ENCODE measurements around the gene TCF15. TPM values are rescaled to one million over a fixed set of nuclear protein-coding genes. Genes with fewer than 3 reads are reported as not detected.

Gene TCF15
- total and polyA plus RNA-seq, 2 of the 13 experiments (the other 11 are each of a cell fraction or from before 2014, with no cell fraction given) = not detected

GRCh38 chr20:635028-635892 is 25.2 kb upstream of the TCF15 start:
- H3K4me2 ChIP-seq (ENCODE audit: low read depth, low read length) = no peak overlapping the region
- H3K9me3 ChIP-seq (ENCODE audit: low read length) = no peaks in the 10 kb centered on the region
- no peak overlapping the region for H3K4me3 ChIP-seq (replicated peaks in 1 of 3; ENCODE audit: insufficient read depth in 1 of 3, low read depth in 2 of 3, low read length in 3 of 3)
- FAIRE-seq (no peak), DNase-seq (ENCODE audit: low spot score) (no peak), ATAC-seq (peak; percentile 10; the same call in 2 of the 3 replicates)
- intact Hi-C loops (cut with micrococcal nuclease; ENCODE audit: unreplicated experiment) (no loop called here), in situ Hi-C loops (cut with HindIII; ENCODE audit: extremely low pct_ligation_motif_present, low pct_unique_long_range_greater_than_20kb) (no loop called here)
- 16% methylated on average over 8 of the region's 9 CpGs for WGBS (ENCODE audit: low lambda C conversion rate)
- H4K20me1 ChIP-seq (ENCODE audit: insufficient read depth, low read length) = no peaks in the 10 kb centered on the region
- H3K9ac ChIP-seq (ENCODE audit: insufficient read depth, low read depth, low read length) = no peak overlapping the region
- TF ChIP-seq ZFP36 (IDR thresholded peaks at IDR 0.05; ENCODE audit: borderline replicate concordance, low read depth, low read length, partially characterized antibody) = peak; percentile 63
- TF ChIP-seq ZNF629 (CRISPR knock-in tag; conservative IDR thresholded peaks at IDR 0.05) = peak; percentile 78
- TF ChIP-seq, protein P1, sequence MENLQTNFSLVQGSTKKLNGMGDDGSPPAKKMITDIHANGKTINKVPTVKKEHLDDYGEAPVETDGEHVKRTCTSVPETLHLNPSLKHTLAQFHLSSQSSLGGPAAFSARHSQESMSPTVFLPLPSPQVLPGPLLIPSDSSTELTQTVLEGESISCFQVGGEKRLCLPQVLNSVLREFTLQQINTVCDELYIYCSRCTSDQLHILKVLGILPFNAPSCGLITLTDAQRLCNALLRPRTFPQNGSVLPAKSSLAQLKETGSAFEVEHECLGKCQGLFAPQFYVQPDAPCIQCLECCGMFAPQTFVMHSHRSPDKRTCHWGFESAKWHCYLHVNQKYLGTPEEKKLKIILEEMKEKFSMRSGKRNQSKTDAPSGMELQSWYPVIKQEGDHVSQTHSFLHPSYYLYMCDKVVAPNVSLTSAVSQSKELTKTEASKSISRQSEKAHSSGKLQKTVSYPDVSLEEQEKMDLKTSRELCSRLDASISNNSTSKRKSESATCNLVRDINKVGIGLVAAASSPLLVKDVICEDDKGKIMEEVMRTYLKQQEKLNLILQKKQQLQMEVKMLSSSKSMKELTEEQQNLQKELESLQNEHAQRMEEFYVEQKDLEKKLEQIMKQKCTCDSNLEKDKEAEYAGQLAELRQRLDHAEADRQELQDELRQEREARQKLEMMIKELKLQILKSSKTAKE (CRISPR knock-in tag; IDR thresholded peaks at IDR 0.05; ENCODE audit: borderline replicate concordance) = no peak
- H2AFZ ChIP-seq (ENCODE audit: low read length) = no peak overlapping the region
- no TSS peak for BruUV-seq (replicated peaks)
- CTCF ChIA-PET (ENCODE audit: low intra/inter-chr PET ratio, low total read pairs) = no interaction called here
- peaks cover 14 to 58% of the 10 kb centered on the region in 2 experiments for H3K27me3 ChIP-seq (ENCODE audit: control insufficient read depth in 1 of 2, insufficient read depth in 2 of 2, low read length in 2 of 2)
- H3K4me1 ChIP-seq (ENCODE audit: insufficient read depth, low read length) = peaks cover 2% of the 10 kb centered on the region; the same call in 1 of the 2 replicates
- no peaks in the 10 kb centered on the region for H3K79me2 ChIP-seq (ENCODE audit: insufficient read depth, low read length)
- H3K36me3 ChIP-seq (replicated peaks in 1 of 2; ENCODE audit: control insufficient read depth in 1 of 2, insufficient read depth in 2 of 2, low read length in 2 of 2) = no peaks in the 10 kb centered on the region
- H3K27ac ChIP-seq (ENCODE audit: extremely low read length, insufficient read depth, low read length) = no peak overlapping the region
- POLR2A ChIA-PET = no interaction called here

Measured in HepG2 (cell line).